ENCODE measurements around the gene DMTF1. TPM values are rescaled to one million over a fixed set of nuclear protein-coding genes. Genes with fewer than 3 reads are reported as not detected.

DMTF1 gene
- total and polyA plus RNA-seq, 2 of the 8 experiments (the other 6 are each of a cell fraction or from before 2014, with no cell fraction given) = 86.0 to 115 TPM

DNA sequence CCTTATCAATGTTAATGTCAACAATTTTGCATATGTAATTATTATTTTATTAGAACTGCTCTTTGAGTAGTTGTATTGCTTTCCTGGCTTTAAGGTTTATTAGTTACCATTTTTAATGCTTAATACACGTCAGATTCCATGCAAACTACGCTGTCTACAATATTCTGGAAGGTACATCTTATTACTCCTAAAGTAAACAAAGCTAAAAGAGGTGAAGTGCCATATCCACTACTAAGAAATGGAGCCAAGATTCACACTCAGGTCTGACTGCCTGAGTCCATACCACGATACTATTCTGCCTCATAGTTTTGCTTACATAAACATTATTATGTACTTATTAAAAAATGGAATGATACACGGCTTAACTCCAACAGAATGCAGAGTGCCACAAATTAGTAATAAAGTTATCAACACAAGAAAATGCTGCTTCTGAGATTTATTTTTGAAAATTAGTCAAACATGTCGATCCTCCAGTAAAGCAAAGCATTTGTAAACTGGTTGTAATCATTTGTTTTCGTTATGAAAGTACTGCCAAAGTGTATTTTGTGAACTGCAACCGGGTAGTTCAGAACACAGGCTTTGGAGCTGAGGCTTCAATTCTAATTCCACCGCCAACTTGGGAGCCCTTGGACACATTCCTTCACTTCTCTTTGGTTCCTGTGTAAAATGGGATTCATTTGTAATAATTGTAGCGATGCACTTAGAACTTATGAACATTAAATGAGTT, 1.1 kb upstream of the DMTF1 start (continued):
- TF ChIP-seq, protein P1, sequence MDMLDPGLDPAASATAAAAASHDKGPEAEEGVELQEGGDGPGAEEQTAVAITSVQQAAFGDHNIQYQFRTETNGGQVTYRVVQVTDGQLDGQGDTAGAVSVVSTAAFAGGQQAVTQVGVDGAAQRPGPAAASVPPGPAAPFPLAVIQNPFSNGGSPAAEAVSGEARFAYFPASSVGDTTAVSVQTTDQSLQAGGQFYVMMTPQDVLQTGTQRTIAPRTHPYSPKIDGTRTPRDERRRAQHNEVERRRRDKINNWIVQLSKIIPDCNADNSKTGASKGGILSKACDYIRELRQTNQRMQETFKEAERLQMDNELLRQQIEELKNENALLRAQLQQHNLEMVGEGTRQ (IDR thresholded peaks at IDR 0.05; ENCODE audit: low read length) = no peak
- TF ChIP-seq YY1 (IDR thresholded peaks at IDR 0.05; ENCODE audit: low read depth, low read length) (no peak), POU5F1 (IDR thresholded peaks at IDR 0.05; ENCODE audit: low read depth, low read length) (no peak)
